CD4-positive, alpha-beta T cell treated with Interferon gamma for 1 hour (primary cell): ENCODE measurements around the gene RPS6KB2.

ENCODE experiments used
- DNase-seq: peaks from one replicate; pipeline ENCODE4 v3.0.0-alpha.2; 2020

RPS6KB2 gene

GRCh38 chr11:67429722-67430121 lies 1.4 kb downstream of the RPS6KB2 start:
- DNase-seq = no peak

- DNase-seq = no peak
Observed at GRCh38 chr11:67431346-67432249, 3.3 kb downstream of the RPS6KB2 start.

- DNase-seq = no peak
Observed at GRCh38 chr11:67432655-67433349, 4.5 kb downstream of the RPS6KB2 start.

GRCh38 chr11:67433536-67434394 lies 5.5 kb downstream of the RPS6KB2 start:
- DNase-seq = no peak

- no peak for DNase-seq
Observed at GRCh38 chr11:67434395-67434881, 6.1 kb downstream of the RPS6KB2 start.

- no peak for DNase-seq
Observed at GRCh38 chr11:67435031-67435726, 6.9 kb downstream of the RPS6KB2 start.

GRCh38 chr11:67435727-67436458 lies 7.6 kb downstream of the RPS6KB2 start:
- DNase-seq = no peak

- DNase-seq = peak; percentile 59
Observed at GRCh38 chr11:67436459-67437081, 8.3 kb downstream of the RPS6KB2 start.

GRCh38 chr11:67437082-67437808 lies 9.0 kb downstream of the RPS6KB2 start, which contains the start of gene PTPRCAP:
PTPRCAP (minus strand) TSS chr11:67437682; CDS start chr11:67437619, 63 bp downstream.
- DNase-seq = peak; percentile 71

GRCh38 chr11:67437809-67438157 lies 9.5 kb downstream of the RPS6KB2 start:
- no peak for DNase-seq

- peak; percentile 65 for DNase-seq
Observed at GRCh38 chr11:67438158-67438902, 10.0 kb downstream of the RPS6KB2 start.

GRCh38 chr11:67439321-67440228 lies 11.3 kb downstream of the RPS6KB2 start:
- DNase-seq = no peak

GRCh38 chr11:67440229-67441097 lies 12.2 kb downstream of the RPS6KB2 start:
- no peak for DNase-seq

- DNase-seq = no peak
Observed at GRCh38 chr11:67441098-67441563, 12.8 kb downstream of the RPS6KB2 start.

- DNase-seq = peak; percentile 29
Observed at GRCh38 chr11:67441731-67442351, 13.5 kb downstream of the RPS6KB2 start.

- no peak for DNase-seq
Observed at GRCh38 chr11:67442504-67443404, 14.5 kb downstream of the RPS6KB2 start.
